ENCODE results near the gene VTI1A.
"Not testable (repeated sequence)": the region's sequence is repeated elsewhere in the genome, so short reads cannot be mapped to it uniquely, and the experiment has no call there.

Gene VTI1A

DNA sequence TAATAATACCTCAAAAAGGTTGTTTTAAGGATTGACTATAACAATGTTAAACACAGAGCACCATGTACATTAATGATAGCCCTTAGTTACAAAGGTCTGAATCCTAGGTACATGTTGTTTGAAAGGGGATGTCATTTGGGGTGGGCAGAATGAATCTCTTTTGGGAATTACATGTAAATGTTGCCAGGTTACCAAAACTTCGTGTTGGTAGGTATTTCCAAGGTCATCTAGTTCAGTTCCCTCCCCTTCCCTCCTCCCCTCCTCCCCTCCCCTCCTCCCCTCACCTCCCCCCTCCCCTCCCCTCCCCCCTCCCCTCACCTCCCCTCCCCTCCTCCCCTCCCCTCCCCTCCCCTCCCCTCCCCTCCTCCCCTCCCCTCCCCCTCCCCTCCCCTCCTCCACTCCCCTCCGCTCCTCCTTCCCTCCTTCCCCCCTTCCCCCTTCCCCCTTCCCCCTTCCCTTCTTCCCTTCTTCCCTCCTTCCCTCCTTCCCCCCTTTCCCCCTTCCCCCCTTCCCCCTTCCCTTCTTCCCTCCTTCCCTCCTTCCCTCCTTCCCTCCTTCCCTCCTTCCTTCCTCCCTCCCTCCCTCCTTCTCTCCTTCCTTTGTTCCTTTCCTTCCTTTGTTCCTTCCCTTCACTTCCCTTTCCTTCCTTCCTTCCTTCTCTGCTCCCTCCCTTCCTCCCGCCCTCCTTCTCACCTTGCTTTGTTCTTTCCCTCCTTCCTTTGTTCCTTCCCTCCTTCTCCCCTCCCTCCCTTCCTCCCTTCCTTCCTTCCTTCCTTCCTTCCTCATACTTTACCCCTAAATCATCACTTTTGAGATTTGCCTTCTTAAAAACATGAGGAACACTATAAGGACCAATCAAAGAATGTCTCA lies 8.1 kb downstream of the VTI1A start:
- no peak for DNase-seq (ENCODE audit: low read depth)
- no peak overlapping the region for H3K4me3 ChIP-seq (ENCODE audit: low read depth, low read length)
- TF ChIP-seq, protein P1, sequence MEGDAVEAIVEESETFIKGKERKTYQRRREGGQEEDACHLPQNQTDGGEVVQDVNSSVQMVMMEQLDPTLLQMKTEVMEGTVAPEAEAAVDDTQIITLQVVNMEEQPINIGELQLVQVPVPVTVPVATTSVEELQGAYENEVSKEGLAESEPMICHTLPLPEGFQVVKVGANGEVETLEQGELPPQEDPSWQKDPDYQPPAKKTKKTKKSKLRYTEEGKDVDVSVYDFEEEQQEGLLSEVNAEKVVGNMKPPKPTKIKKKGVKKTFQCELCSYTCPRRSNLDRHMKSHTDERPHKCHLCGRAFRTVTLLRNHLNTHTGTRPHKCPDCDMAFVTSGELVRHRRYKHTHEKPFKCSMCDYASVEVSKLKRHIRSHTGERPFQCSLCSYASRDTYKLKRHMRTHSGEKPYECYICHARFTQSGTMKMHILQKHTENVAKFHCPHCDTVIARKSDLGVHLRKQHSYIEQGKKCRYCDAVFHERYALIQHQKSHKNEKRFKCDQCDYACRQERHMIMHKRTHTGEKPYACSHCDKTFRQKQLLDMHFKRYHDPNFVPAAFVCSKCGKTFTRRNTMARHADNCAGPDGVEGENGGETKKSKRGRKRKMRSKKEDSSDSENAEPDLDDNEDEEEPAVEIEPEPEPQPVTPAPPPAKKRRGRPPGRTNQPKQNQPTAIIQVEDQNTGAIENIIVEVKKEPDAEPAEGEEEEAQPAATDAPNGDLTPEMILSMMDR (IDR thresholded peaks at IDR 0.05; ENCODE audit: low read depth, low read length), result no peak
- TF ChIP-seq, protein P2, sequence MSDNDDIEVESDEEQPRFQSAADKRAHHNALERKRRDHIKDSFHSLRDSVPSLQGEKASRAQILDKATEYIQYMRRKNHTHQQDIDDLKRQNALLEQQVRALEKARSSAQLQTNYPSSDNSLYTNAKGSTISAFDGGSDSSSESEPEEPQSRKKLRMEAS (IDR thresholded peaks at IDR 0.05; ENCODE audit: low read depth, low read length), result no peak
- TF ChIP-seq MYC (IDR thresholded peaks at IDR 0.05; ENCODE audit: low read depth, low read length), result no peak
- TF ChIP-seq POLR2A (IDR thresholded peaks at IDR 0.05; ENCODE audit: extremely low read depth, insufficient read length), result no peak

DNA sequence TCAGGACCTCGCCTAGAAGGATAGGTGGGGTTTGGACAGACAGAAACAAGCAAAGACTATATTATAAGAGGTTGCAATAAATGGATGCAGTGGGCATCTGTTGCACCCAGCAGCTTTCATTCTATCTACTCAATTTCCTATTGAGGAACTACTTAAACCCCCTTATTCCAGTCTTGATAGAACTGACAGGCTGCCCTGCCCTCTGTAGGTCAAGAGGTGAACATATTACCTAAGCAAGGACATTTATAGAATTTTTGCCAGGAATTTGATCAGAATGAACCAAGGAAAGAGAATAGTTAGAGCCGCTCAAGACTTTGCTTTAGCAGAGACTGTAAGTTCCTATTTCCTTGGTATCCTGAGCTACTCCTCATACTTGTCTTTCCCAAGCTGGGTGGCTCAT lies 9.5 kb downstream of the VTI1A start:
- peak; percentile 34 for DNase-seq (ENCODE audit: low read depth)
- TF ChIP-seq, protein P1 (IDR thresholded peaks at IDR 0.05; ENCODE audit: low read depth, low read length), result peak; percentile 8
- TF ChIP-seq, protein P2 (IDR thresholded peaks at IDR 0.05; ENCODE audit: low read depth, low read length), result no peak
- no peak overlapping the region for H3K4me3 ChIP-seq (ENCODE audit: low read depth, low read length)

DNA sequence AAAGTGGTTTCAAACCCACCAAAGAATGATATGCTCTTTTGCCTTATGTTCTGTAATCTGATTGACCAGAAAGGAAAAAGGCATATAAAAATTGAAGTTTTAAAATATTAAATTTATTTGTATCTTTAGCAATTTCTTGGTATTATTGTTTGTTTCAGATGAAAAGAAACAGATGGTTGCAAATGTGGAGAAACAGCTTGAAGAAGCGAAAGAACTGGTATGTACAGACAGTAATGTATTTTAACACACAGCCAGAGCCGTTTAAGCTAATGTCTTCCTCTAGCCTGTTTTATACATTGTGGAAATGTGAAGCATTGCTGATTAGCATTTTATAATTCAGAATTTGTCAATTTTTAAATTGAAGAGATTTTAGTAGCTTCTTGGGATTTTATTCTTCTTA lies 13.4 kb downstream of the VTI1A start:
- DNase-seq (ENCODE audit: low read depth), result no peak
- no peak overlapping the region for H3K4me3 ChIP-seq (ENCODE audit: low read depth, low read length)
- TF ChIP-seq, protein P2 (IDR thresholded peaks at IDR 0.05; ENCODE audit: low read depth, low read length), result no peak
- no peak for TF ChIP-seq MYC (IDR thresholded peaks at IDR 0.05; ENCODE audit: low read depth, low read length)

DNA sequence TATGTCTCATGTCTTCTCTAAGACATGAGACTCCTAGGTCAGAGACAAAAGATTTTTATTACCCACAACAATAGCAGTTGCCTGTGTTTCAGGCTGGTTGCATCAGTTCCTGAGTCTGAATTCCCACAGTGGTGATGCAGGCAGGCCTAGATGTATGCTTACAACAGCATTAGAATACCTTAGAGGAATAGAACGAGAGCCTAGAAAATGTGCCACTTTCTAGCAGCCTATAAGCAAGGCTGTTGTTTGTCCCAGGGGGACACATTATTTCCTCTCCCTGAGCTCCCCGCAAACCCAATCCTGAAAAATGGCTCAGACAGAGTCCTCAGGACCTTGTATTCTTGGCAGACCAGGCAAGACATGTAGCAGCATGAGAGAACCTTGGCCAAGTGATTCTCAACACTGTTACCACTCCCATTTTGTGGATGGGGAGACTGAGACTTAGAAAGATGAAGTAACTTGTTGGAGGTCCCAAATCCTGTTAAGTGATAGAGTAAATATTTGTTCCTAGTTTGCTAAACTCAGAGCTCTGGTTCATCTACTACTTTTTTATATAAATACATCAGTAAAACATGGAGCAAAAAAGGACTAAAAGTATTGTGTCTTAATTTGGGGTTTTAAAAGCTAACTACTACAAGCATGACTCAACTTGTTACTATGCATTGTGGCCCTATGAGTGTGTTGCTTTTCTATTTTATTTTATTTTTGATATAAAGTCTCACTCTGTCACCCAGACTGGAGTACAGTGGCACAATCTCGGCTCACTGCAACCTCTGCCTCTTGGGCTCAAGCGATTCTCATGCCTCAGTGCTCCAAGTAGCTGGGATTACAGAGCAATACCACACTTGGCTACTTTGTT lies 14.2 kb downstream of the VTI1A start:
- H3K4me3 ChIP-seq (ENCODE audit: low read depth, low read length), result no peak overlapping the region
- TF ChIP-seq, protein P2 (IDR thresholded peaks at IDR 0.05; ENCODE audit: low read depth, low read length), result no peak
- no peak for TF ChIP-seq POLR2A (IDR thresholded peaks at IDR 0.05; ENCODE audit: extremely low read depth, insufficient read length)
- no peak for TF ChIP-seq MYC (IDR thresholded peaks at IDR 0.05; ENCODE audit: low read depth, low read length)
- TF ChIP-seq, protein P1 (IDR thresholded peaks at IDR 0.05; ENCODE audit: low read depth, low read length), result no peak
- peak; percentile 57 for DNase-seq (ENCODE audit: low read depth)

DNA sequence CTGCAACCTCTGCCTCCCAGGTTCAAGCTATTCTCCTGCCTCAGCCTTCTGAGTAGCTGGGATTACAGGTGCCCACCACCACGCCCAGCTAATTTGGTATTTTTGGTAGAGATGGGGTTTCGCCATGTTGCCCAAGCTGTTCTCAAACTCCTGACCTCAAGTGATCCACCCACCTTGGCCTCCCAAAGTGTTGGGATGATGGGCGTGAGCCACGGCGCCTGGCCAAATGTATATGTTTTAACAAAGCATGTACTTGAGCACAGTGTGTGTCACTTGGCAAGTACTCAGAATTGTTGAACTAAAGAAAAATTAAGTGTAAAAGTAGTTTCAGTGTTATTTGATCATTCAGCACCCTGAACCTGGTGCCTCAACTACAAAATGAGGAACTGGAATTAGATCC lies 17.1 kb downstream of the VTI1A start:
- H3K4me3 ChIP-seq (ENCODE audit: low read depth, low read length); DNase-seq (ENCODE audit: low read depth): not testable (repeated sequence)

DNA sequence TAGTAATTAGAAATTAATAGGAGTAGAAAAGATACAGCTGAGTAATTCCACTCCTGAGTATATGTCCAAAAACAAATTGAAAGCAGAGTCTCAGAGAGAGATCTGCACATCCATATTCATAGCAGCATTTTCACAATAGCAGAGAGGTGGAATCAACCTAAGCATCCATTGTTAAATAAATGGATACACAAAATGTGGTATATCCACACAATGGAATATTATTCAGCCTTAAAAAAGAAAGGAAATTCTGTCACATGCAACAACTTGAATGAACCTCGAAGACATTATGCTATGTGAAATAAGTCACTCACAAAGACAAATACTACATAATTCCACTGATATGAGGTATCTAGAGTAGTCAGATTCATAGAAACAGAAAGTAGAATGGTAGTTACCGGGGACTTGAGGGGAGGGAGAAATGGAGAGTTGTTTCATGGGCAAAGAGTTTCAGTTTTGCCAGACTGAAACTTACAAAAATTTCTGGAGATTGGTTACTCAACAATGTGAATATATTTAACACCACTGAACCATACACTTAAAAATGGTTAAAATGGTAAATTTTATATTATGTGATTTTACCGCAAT lies 18.4 kb downstream of the VTI1A start:
- H3K4me3 ChIP-seq (ENCODE audit: low read depth, low read length), result no peak overlapping the region
- TF ChIP-seq, protein P2 (IDR thresholded peaks at IDR 0.05; ENCODE audit: low read depth, low read length), result no peak
- TF ChIP-seq POLR2A (IDR thresholded peaks at IDR 0.05; ENCODE audit: extremely low read depth, insufficient read length) (no peak), MYC (IDR thresholded peaks at IDR 0.05; ENCODE audit: low read depth, low read length) (no peak)
- TF ChIP-seq, protein P1 (IDR thresholded peaks at IDR 0.05; ENCODE audit: low read depth, low read length), result no peak
- no peak for DNase-seq (ENCODE audit: low read depth)

Data from NB4 (cell line).